ENCODE measurements around the gene EXOSC2. TPM values are rescaled to one million over a fixed set of nuclear protein-coding genes. Genes with fewer than 3 reads are reported as not detected.

Gene EXOSC2
- total and polyA plus RNA-seq, 2 of the 13 experiments (the other 11 are each of a cell fraction or from before 2014, with no cell fraction given), result 27.5 to 63.8 TPM

GRCh38 chr9:130712564-130713285 is 19.1 kb downstream of the EXOSC2 start (continued):
- TF ChIP-seq HNF1A (IDR thresholded peaks at IDR 0.05; ENCODE audit: low read depth) (no peak), HNF1A (CRISPR knock-in tag; IDR thresholded peaks at IDR 0.05; ENCODE audit: borderline replicate concordance) (no peak), ZNF512 (CRISPR knock-in tag; IDR thresholded peaks at IDR 0.05) (no peak), TERF1 (CRISPR knock-in tag; IDR thresholded peaks at IDR 0.05) (no peak), ZBTB14 (CRISPR knock-in tag; IDR thresholded peaks at IDR 0.05) (no peak), ZHX2 (IDR thresholded peaks at IDR 0.05; ENCODE audit: low read depth) (no peak), ZHX2 (CRISPR knock-in tag; IDR thresholded peaks at IDR 0.05; ENCODE audit: borderline replicate concordance) (0 out of 2 replicates have a peak, but pooled peaks have one; percentile 21), ARNTL (CRISPR knock-in tag; IDR thresholded peaks at IDR 0.05) (no peak), ZMAT3 (CRISPR knock-in tag; conservative IDR thresholded peaks at IDR 0.05) (no peak), ZFP91 (CRISPR knock-in tag; IDR thresholded peaks at IDR 0.05; ENCODE audit: borderline replicate concordance) (peak; percentile 35; the same call in 1 of the 2 replicates), RXRA (CRISPR knock-in tag; IDR thresholded peaks at IDR 0.05) (peak; percentile 50)
